NCI-H1092 treated with DMSO at 0.1 percent for 48 hours (cell line): ENCODE results near the gene CLCN4.

ENCODE experiments used
- DNase-seq: peaks from one replicate; lab custom pipeline; 2025; lab: John Stamatoyannopoulos, UW

Gene CLCN4

DNA sequence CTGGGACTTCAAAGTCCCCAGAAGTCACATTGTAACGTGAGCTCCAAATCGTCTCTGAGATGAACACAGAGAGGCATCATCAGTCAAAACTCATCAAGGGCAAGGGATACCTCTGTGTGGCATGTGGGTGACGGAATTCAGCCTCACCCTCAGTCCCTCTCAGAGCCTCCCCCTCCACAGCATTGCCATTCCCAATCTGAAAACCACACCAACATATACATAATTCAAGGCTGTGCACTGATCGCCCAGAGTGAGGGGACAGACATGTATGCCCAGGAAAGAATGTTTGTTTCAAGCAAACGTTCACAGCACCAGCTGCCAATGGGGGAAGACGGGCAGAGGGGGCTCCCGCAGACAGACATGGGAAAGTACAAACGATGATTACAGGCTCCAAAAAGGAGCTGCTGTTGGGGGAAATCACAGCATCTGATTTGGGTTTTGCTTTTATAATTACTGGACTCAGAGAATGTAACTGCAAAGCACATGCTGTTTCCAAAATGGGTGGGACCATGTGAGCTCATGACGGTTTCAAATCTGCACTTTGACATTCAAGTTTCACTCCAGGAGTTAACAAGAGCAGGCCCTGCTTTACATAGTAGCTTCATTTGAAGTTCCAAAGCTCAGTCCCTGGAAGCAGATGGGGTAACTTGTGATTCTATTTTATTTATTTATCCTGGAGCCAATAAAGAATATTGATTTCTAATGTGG is 88.3 kb downstream of the CLCN4 start:
- DNase-seq: no peak

- DNase-seq: no peak
Observed at GRCh38 chrX:10245886-10246285, 89.1 kb downstream of the CLCN4 start.

- no peak for DNase-seq
Observed at GRCh38 chrX:10246297-10246696, 89.5 kb downstream of the CLCN4 start.

GRCh38 chrX:10246846-10247245 is 90.1 kb downstream of the CLCN4 start:
- DNase-seq: no peak

DNA sequence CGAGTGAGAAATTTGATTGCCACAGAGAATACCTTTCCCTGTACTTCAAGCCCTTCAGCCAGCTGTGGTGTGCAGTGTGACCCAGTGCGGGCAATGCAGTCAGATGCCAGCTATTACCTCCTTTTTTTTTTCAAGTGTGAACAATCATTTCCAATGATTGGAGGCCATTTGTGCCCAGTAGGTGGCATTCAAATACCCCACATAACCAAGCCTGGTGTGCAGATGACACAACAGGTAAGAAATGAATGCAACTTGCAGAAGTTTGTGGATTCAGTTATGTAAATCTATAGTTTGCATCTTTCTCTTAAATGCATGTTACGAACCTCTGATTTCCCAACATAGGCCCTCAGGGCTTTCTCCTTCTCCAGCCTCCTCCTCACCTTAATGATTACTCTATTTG is 98.0 kb downstream of the CLCN4 start:
- DNase-seq: peak; percentile 9

- DNase-seq: no peak
Observed at GRCh38 chrX:10259716-10260115, 102.9 kb downstream of the CLCN4 start.

DNA sequence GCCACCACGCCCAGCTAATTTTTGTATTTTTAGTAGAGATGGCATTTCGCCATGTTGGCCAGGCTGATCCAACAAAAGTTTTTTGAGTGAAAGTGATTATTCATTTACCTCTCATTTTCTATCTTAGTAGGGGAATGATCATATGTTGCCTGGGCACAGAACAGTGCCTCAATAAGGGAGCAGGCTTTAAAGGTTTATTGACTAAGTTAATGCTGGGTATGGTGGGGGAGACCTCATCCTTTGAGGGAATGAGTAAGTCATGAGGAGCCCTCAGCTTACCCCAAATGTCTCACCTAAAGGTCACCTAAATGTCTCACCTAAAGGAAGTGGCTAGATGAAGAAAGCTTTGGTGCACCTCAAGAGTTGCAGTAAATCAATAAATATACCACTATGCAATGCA is 109.0 kb downstream of the CLCN4 start:
- DNase-seq: no peak

- no peak for DNase-seq
Observed at GRCh38 chrX:10278716-10279115, 121.9 kb downstream of the CLCN4 start.

GRCh38 chrX:10280071-10280470 is 123.3 kb downstream of the CLCN4 start:
- DNase-seq: no peak

GRCh38 chrX:10282490-10282889 is 125.7 kb downstream of the CLCN4 start:
- DNase-seq: no peak

- DNase-seq: no peak
Observed at GRCh38 chrX:10286195-10286594, 129.4 kb downstream of the CLCN4 start.
